CD4-positive, alpha-beta T cell treated with Interleukin-6 at 100 ng/mL for 8 hours (primary cell): Measurements from ENCODE around the gene PCDHGA12.
A peak's percentile ranks its signal among the peaks of the same experiment; 100 is the strongest.
"Not testable (repeated sequence)": the region's sequence is repeated elsewhere in the genome, so short reads cannot be mapped to it uniquely, and the experiment has no call there.

Experiments used
- DNase-seq: peaks from one replicate; pipeline ENCODE4 v3.0.0-alpha.2; 2020; ENCODE audit warnings: mixed read lengths, low spot score

Gene PCDHGA12

DNA sequence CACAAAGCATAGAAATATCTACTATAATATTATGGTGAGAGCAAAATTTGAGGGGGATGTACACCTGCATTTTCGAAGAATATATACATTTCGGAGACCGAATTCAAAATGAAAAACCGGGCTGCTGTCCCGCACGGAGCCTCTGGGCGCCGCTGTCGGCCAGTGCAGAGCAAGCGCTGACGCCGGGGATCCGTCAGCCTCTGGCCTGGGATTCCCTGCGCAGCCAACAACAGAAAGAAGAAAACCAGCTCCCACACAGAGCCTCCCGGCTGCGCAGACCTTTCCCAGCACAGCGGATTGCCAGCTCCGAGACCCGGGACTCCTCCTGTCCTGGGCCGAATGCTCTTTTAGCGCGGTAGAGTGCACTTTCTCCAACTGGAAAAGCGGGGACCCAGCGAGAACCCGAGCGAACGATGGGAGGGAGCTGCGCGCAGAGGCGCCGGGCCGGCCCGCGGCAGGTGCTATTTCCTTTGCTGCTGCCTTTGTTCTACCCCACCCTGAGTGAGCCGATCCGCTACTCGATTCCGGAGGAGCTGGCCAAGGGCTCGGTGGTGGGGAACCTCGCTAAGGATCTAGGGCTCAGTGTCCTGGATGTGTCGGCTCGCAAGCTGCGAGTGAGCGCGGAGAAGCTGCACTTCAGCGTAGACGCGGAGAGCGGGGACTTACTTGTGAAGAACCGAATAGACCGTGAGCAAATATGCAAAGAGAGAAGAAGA lies 22.4 kb upstream of the PCDHGA12 start, which contains the start of gene PCDHGB6:
PCDHGB6 (plus strand) TSS at position 232 of the 716 bp plus-strand sequence; CDS start at position 414, 182 bp downstream.
- peak; percentile 17 for DNase-seq

- DNase-seq, result no peak
These were observed 20.6 kb upstream of the PCDHGA12 start for GRCh38 chr5:141409598-141410306.

- DNase-seq, result no peak
These were observed 18.7 kb upstream of the PCDHGA12 start for GRCh38 chr5:141411575-141411974.

DNA sequence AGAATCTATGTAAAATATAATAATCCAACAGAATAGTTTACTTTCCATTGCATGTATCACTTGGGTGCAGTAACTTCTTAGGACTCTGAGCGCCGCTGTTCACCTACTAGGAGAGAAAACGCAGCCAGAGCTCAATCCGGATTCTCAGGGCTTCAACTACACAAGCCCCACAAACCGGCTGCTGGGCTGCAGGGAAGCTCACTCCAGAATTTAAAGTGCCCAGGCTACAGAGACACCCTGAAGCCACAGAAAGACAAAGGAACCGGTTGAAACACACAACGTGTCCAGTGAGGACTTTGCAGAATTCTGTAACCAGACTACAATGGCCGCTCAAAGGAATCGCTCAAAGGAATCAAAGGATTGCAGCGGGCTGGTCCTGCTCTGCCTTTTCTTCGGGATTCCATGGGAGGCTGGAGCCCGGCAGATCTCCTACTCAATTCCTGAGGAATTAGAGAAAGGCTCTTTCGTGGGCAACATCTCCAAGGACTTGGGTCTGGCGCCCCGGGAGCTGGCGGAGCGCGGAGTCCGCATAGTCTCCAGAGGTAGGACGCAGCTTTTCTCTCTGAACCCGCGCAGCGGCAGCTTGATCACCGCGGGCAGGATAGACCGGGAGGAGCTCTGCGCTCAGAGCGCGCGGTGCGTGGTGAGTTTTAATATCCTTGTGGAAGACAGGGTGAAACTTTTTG lies 17.3 kb upstream of the PCDHGA12 start, which contains the start of gene PCDHGA10:
PCDHGA10 (plus strand) TSS at position 134 of the 686 bp plus-strand sequence; CDS start at position 323, 189 bp downstream.
- peak; percentile 53 for DNase-seq

DNA sequence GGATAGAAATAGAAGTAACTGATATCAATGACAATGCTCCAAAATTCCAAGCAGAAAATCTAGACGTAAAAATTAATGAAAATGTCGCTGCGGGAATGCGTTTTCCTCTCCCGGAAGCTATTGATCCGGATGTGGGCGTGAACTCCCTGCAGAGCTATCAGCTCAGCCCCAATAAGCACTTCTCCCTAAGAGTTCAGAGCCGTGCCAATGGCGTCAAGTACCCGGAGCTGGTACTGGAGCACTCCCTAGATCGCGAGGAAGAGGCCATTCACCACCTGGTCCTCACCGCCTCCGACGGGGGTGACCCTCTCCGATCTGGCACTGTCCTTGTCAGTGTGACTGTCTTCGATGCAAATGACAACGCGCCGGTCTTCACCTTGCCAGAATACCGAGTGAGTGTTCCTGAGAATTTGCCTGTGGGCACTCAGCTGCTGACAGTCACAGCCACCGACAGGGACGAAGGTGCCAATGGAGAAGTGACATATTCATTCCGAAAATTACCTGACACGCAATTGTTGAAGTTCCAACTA lies 16.7 kb upstream of the PCDHGA12 start:
- DNase-seq, result no peak

- not testable (repeated sequence) for DNase-seq
These were observed 15.6 kb upstream of the PCDHGA12 start for GRCh38 chr5:141414548-141415274.

DNA sequence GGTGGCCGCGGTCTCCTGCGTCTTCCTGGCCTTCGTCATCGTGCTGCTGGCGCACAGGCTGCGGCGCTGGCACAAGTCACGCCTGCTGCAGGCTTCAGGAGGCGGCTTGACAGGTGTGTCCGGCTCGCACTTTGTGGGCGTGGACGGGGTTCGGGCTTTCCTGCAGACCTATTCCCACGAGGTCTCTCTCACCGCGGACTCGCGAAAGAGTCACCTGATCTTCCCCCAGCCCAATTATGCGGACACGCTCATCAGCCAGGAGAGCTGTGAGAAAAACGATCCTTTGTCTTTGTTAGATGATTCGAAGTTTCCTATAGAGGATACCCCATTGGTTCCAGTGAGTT lies 15.1 kb upstream of the PCDHGA12 start:
- DNase-seq, result not testable (repeated sequence)

- DNase-seq, result peak; percentile 13
These were observed 12.7 kb upstream of the PCDHGA12 start, which contains the start of gene PCDHGB7 for GRCh38 chr5:141417494-141418172. Gene PCDHGB7, plus strand, starts transcription at chr5:141417677. Its CDS starts 183 bp downstream, at chr5:141417860.

- no peak for DNase-seq
These were observed 11.0 kb upstream of the PCDHGA12 start for GRCh38 chr5:141419074-141419880.

GRCh38 chr5:141420855-141421488 lies 9.3 kb upstream of the PCDHGA12 start, which contains the start of gene PCDHGA11:
Gene PCDHGA11, plus strand, starts transcription at chr5:141421051. Its CDS starts 177 bp downstream, at chr5:141421228.
- DNase-seq, result peak; percentile 8

GRCh38 chr5:141421489-141421855 lies 8.8 kb upstream of the PCDHGA12 start:
- DNase-seq, result no peak

GRCh38 chr5:141422742-141423291 lies 7.5 kb upstream of the PCDHGA12 start:
- no peak for DNase-seq

- no peak for DNase-seq
These were observed 2.4 kb upstream of the PCDHGA12 start for GRCh38 chr5:141427783-141428426.

- no peak for DNase-seq
These were observed 979 bp downstream of the PCDHGA12 start for GRCh38 chr5:141431286-141431685.

GRCh38 chr5:141432308-141432707 lies 2.0 kb downstream of the PCDHGA12 start:
- DNase-seq, result not testable (repeated sequence)

- not testable (repeated sequence) for DNase-seq
These were observed 2.4 kb downstream of the PCDHGA12 start for GRCh38 chr5:141432726-141433125.

GRCh38 chr5:141434006-141434405 lies 3.7 kb downstream of the PCDHGA12 start:
- no peak for DNase-seq

GRCh38 chr5:141437221-141437620 lies 6.9 kb downstream of the PCDHGA12 start:
- DNase-seq, result no peak
